HG03135 (cell line): ENCODE results near the gene NDRG3.

ENCODE experiments used
- ATAC-seq: cut with Tn5 transposase; IDR thresholded peaks from one replicate; pipeline ENCODE4 v1.9.1; 2021; ENCODE audit warnings: mild to moderate bottlenecking, moderate library complexity; ENCODE audit not compliant: unreplicated experiment

The NDRG3 gene

DNA sequence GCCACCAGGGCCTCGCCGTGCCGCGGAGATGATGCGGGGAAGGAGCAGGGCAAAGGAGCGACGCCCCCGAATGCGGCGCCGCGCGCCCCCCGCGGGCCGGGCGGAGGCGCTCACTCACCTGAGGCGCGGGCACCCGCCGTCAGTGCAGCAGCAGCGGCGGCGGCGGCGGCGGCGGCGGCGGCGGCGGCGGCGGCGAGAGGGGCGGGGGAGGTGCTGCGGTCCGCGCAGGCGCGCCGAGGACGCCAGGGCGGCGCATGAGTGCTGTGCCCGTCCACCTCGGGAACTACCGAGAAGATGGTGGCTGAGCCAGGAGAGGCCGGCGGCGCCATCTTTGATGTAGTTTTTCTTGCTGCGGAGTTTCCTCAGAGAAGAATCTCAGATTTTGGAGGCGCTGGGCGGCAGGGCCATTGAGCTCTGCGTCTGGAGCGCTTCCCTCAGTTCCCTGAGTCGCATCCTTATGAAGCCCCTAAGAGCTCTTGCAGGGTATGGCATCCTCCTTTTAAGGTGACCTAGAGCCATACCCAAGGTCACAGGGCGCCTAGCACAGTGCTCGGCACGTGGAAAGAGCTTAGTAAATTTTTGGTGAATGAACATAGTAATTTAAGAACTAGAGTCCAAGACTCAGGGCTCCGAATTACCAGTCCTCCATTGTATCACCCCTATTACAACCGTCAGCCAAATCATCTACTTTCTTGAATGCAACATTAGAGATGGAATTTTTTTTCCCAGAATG, at the start of gene NDRG3:
TSS of gene NDRG3 (minus strand) at position 164 of the 733 bp plus-strand sequence. CDS start 24,355 bp downstream, outside the sequence.
- ATAC-seq = peak; percentile 94

DNA sequence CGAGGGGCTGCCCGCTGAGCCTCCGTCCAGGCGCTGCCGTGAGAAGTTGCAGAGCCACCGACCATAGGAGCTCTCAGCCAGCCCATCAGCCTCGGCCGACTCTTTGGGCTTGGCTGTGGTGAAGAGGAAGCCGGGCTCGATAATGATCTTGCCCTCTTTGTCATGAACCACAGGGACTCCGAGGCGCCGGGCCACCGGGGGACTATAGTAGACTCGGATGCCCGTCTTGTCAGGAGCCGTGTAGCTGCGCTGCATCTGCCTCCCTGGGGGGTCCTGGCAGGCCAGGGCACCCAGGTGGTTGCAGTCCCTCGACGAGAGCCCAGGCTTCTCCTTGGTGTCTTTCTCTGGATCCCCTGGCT, 48.2 kb upstream of the NDRG3 start:
- ATAC-seq = no peak

DNA sequence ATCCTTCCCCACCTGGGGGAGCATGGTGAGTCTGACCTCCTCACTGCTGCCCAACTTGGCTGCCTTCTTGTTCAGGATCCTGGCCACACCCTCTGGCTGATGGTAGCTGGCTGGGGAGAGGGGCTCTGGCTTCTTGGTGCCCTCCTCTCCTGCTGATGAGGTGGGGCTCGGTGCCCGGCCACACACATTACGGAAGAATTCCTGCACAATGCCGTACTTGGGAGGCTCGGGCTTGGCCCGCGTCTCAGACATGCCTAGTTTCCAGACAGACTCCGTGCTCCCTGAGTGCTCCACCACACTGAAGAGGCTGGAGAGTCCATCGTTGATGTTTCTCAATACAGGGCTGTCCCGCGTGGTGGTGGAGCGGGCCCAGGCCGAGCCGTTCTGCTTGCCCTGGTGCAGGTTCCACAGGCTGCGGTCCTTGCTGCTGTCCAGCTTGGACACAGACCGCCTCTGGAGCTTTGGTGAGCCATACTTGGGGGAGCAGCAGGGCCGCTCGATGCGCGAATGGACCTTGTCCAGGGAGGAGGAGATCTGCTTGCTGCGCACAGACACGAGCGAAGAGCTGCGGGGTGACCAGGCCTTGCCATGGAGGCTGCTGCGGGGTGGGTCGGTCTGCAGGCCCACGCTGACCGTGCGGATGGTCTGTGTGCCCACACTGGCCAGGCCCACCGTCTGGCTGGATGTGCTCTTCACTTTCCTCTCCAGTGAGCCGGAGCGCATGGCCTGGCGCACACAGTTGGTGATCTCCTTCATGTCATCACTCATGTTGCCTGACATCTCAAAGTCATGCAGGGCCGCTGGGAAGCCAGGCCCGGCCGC, 47.6 kb upstream of the NDRG3 start:
- ATAC-seq = no peak

DNA sequence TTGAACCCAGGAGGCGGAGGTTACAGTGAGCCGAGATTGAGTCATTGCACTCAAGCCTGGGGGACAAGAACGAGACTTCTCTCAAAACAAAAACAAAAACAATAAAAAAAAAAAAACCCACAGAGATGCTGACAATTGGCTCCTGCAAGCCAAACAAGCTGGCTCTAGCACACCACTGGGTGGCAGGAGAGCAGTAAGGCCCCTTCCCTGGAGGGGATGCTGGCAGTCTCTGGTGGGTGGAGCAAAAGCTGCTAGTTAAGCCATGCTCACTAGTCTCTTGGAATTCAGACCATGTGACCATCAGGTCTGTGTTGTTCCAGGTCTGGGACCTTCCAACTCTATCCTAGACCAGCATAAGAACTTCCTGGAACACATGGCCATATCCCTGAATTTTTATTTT, 46.5 kb upstream of the NDRG3 start:
- ATAC-seq = no peak

DNA sequence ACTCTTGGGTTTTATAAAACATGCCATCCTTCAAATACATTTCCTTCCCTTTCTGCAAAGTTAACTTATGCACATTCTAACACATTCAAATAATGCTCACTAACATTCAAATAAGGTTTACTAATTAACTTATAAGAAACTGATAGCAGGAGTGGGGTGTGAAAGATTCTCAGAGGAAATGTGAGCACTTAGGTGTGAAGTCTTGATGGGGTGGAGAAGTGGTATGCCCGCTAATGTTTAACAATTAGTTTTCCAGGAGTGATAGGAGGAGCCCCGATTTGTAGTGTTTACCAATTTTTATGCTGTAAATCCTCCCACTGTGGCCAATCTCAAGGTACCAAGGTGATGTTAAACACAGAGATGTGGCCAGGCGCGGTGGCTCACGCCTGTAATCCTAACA, 46.0 kb upstream of the NDRG3 start:
- ATAC-seq = no peak

- ATAC-seq = no peak
These were observed 40.8 kb upstream of the NDRG3 start for GRCh38 chr20:36786663-36787062.

DNA sequence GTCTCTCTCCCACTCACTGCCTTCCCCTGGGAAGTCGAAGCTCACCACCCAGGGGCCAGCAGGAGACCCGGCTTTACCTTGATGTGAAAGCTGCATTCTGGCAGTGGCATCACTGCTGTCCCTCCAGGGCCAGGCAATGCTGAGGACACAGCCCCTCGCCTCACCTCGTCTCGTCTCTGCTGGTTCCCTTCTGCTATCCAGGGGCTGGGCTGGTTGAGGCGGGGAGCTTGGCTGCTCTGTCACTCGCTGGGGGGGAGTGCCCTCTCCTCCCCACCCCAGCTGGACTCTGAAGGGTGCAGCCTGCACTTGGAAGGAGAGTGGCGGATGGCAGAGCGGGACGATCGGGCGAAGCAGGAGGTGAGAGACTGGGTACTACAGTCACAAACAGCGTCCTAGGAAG, 40.4 kb upstream of the NDRG3 start:
- no peak for ATAC-seq

DNA sequence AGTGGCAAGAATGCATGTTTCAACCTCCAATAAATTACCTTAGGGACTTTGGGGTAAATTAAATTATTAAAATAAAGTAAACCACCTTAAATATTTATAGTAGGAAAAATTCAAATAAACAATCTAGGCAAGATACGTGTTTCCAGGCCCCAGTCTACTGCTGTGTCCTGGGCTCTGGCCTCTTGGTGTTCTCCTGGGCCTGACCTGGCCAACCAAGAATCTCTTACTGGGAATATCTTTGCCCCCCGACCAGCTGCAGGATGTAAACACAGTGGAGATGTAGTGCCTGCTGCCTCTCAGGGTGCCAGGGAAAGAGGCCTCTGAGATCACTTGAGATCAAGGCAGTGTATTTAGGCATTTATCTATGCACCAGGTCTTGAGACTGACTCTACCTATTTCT, 39.4 kb upstream of the NDRG3 start:
- no peak for ATAC-seq

- ATAC-seq = no peak
These were observed 39.0 kb upstream of the NDRG3 start for GRCh38 chr20:36784900-36785299.

GRCh38 chr20:36784116-36784515, 38.2 kb upstream of the NDRG3 start:
- ATAC-seq = no peak

DNA sequence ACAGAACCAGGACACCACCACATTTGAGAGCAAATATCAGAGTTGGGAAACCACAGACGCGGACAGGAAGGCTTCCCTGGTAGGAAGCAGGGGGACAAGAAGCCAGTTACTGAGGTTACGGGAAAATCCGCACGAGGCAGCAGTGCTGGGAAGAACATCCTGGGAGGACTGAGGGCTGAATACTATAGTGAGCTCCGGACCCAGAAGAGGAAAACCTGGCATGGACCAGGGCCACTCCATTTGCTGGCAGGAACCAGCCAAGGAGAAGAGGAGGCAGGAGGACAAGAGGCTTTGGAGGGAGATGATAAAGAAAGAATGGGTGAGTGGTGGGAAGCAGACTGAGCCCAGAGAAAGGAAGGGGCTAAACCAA, 33.8 kb upstream of the NDRG3 start:
- ATAC-seq = no peak

DNA sequence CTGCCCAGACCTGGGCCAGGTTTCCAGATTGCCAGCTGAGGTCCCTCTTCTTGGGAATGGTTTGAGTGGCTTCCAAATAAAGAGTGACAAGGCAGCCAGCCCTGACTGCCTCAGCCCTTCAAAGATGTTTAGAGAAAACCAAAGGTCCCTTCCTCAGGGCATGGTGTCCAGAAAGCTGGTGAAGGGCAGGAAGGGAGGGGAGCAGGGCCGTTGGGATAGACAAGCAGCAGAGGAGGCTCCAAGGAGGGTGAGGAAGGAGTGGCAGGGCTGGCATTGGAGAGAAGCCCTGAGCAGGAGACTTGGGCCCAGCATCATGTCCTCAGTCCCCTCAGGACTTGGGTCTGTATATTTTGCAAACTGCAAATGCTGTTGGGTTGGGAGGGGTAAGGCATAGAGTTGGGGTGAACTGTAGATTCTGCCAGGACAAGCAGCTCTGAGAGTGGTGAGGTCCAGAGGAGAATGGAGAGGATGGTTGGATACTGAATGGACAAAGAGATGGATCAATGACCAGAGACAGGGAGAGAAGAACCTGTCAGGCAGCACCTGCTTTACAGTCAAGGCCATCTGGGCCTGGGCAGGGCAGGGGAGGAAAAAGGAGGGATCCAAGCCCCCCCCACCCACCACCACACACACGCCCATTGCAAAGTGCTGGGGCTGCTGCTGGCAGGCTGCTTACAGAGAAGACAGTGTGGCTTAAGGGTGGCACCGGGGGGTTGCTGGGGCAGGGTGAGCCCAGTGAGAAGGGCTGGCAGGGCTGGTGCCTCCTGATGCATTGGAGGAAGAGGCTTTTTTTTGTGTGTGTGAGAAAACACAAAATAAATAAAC, 33.2 kb upstream of the NDRG3 start:
- ATAC-seq = no peak

- ATAC-seq = no peak
These were observed 31.7 kb upstream of the NDRG3 start for GRCh38 chr20:36777576-36777975.

- ATAC-seq = no peak
These were observed 31.3 kb upstream of the NDRG3 start for GRCh38 chr20:36777167-36777566.

- no peak for ATAC-seq
These were observed 29.9 kb upstream of the NDRG3 start for GRCh38 chr20:36775826-36776225.

DNA sequence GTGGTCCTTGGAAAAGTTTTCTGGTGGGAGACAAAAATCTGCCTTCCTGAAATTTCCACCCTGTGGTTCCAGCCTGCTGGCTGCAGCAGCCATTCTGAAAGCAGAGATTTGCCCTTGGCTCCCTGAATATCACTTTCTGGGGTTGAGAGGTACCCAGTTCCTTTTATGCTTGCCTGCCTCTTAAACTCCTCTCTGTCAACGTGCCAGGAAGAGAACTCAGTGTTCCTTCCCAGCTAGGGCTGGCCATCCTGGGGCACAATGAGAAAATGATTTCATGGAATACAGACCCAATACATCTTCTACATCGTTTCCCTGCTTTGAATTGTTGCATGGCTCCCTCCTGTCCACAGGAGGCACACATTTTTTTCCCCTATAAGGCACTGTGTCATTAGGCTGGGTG, 29.3 kb upstream of the NDRG3 start:
- ATAC-seq = no peak

DNA sequence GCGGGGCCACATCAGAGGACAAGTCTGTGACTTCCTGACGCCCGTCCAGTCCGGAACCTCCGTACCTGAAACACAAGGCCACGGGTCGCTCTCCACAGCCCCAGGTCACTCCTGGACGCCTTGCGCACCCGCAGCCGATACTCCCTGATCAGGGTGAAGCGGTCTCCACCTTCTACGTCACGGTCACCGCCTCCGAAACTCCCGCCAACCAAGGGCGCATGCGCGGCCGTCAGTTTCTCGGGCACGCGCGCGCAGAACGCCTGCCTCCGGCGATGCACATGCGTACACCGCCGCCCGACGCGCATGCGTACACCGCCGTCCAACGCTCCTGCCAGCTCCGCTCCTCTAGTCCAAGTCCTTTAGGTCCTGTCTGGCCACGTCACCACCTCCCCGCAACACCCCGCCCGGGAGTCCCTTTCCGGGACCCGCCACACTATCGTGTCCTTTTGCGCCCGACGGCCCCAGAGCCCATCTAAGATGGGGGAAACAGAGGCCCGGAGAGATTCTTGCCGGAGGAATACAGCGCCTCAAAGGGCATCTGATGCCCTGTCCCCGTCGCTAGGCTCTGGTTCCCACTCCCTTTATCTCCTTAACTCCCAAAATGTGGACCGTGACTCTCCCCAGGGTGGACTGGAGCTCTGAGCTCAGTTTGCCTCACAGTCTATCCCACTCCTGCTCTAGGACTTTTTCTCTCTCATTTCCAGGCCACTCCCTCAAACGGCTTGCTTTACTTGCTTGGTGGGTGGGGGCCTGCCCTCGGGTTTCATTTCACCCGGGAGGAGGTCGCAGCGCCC, 27.9 kb upstream of the NDRG3 start, which contains the start of gene DSN1:
TSS of gene DSN1 (minus strand) at position 167 of the 794 bp plus-strand sequence. CDS start 2,305 bp downstream, outside the sequence.
- peak; percentile 82 for ATAC-seq

DNA sequence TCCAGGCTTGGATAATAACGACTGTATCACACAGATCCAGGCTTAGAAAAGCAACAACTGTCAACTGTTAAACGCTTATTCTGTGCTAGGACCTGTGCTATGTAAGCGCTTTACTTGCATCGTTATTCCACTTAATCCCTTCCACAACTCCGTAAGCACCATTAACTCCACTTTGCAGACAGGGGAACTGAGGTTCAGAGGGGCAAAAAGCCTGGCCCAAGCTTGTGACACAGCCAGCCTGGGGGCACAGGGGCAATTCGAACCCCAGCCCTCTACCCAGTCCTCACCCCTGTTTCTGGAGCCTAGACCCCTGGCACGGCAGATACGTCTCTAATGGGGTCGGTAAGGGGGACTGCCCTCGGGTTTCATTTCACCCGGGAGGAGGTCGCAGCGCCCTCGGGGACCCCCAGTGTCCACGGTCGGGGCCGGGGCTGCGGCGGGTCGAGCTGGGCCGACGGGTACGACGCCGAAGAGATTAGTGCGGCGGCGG, 27.3 kb upstream of the NDRG3 start:
- peak; percentile 9 for ATAC-seq

DNA sequence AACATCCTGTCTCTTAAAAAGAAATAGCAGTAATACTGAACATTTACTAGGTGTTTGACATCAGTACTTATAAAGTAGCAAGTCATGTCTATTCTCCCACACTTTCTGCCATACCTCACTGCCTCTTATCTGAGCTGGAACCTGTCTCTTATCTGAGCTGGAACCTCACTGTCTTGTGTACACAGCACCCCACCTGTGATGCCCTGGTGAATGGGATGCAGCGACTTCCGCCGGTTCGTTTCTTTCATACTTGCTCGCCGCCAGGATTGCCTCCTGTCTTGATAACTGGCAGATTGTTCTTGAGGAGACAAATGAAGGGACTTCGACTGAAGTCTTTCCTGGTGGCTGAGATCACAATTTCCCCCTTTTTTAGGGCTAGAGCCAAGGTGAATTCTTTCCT, 24.8 kb upstream of the NDRG3 start:
- ATAC-seq = no peak

GRCh38 chr20:36768768-36769430, 23.0 kb upstream of the NDRG3 start:
- no peak for ATAC-seq
